Measurements from ENCODE around the gene CACNA2D3. TPM values are rescaled to one million over a fixed set of nuclear protein-coding genes. Genes with fewer than 3 reads are reported as not detected.

CACNA2D3 gene
- polyA plus RNA-seq, 3 donors = 8.3 to 21.5 (median 10.4) TPM

GRCh38 chr3:54915976-54916375 lies 793.6 kb downstream of the CACNA2D3 start:
- Histone ChIP-seq H3K9ac (ENCODE audit: insufficient read depth, low read length, poor library complexity, severe bottlenecking) (no peak overlapping the region), H3K4me2 (replicated peaks; ENCODE audit: extremely low read depth, low read length, poor library complexity, severe bottlenecking) (no peak overlapping the region), H3K9me3 (replicated peaks in 1 of 2; ENCODE audit: control insufficient read depth in 1 of 2, insufficient read depth in 1 of 2, low read length in 2 of 2) (peaks cover 0 to 2% of the 10 kb centered on the region in 2 donors), H4K20me1 (ENCODE audit: insufficient read depth, low read length) (no peaks in the 10 kb centered on the region), H3K27me3 (ENCODE audit: control insufficient read depth in 2 of 2, insufficient read depth in 2 of 2, low read length in 2 of 2) (no peaks in the 10 kb centered on the region), H2AFZ (ENCODE audit: insufficient read depth, low read depth, low read length, poor library complexity, severe bottlenecking) (no peak overlapping the region), H3K36me3 (replicated peaks in 1 of 2; ENCODE audit: control insufficient read depth in 1 of 2, insufficient read depth in 2 of 2, low read length in 2 of 2) (no peaks in the 10 kb centered on the region), H3K27ac (ENCODE audit: low read depth in 1 of 2, low read length in 2 of 2) (no peak overlapping the region), H3K79me2 (ENCODE audit: insufficient read depth, low read length) (no peaks in the 10 kb centered on the region), H3K4me1 (ENCODE audit: control insufficient read depth in 1 of 2, insufficient read depth in 2 of 2, low read length in 2 of 2) (no peaks in the 10 kb centered on the region), H3K4me3 (replicated peaks in 1 of 3; ENCODE audit: low read depth in 2 of 3, low read length in 3 of 3) (no peak overlapping the region)
- no peak overlapping the region for H3K27ac Mint-ChIP-seq
- H3K4me3 Mint-ChIP-seq = no peak overlapping the region
- peaks cover 0 to 4% (median 0%) of the 10 kb centered on the region in 3 donors for H3K27me3 Mint-ChIP-seq (ENCODE audit: low read depth in 3 of 3)
- H3K4me1 Mint-ChIP-seq = no peaks in the 10 kb centered on the region
- H3K36me3 Mint-ChIP-seq = no peaks in the 10 kb centered on the region
- WGBS (ENCODE audit: insufficient coverage) = 97% methylated on average over 5 of the region's 8 CpGs
- intact Hi-C loops (cut with micrococcal nuclease) = no loop called here
- peaks cover 4 to 11% (median 8%) of the 10 kb centered on the region in 7 donors for H3K9me3 Mint-ChIP-seq
- no peak for TF ChIP-seq CTCF (IDR thresholded peaks at IDR 0.05)
- DNase-seq = no peak

- Histone ChIP-seq H3K4me2 (replicated peaks; ENCODE audit: extremely low read depth, low read length, poor library complexity, severe bottlenecking) (no peak overlapping the region), H3K4me1 (ENCODE audit: control insufficient read depth in 1 of 2, insufficient read depth in 2 of 2, low read length in 2 of 2) (no peaks in the 10 kb centered on the region), H3K4me3 (replicated peaks in 1 of 3; ENCODE audit: low read depth in 2 of 3, low read length in 3 of 3) (no peak overlapping the region), H3K79me2 (ENCODE audit: insufficient read depth, low read length) (no peaks in the 10 kb centered on the region), H3K9me3 (replicated peaks in 1 of 2; ENCODE audit: control insufficient read depth in 1 of 2, insufficient read depth in 1 of 2, low read length in 2 of 2) (peaks cover 0 to 2% of the 10 kb centered on the region in 2 donors), H3K9ac (ENCODE audit: insufficient read depth, low read length, poor library complexity, severe bottlenecking) (no peak overlapping the region), H4K20me1 (ENCODE audit: insufficient read depth, low read length) (no peaks in the 10 kb centered on the region), H3K27ac (ENCODE audit: low read depth in 1 of 2, low read length in 2 of 2) (no peak overlapping the region), H3K36me3 (replicated peaks in 1 of 2; ENCODE audit: control insufficient read depth in 1 of 2, insufficient read depth in 2 of 2, low read length in 2 of 2) (no peaks in the 10 kb centered on the region), H2AFZ (ENCODE audit: insufficient read depth, low read depth, low read length, poor library complexity, severe bottlenecking) (no peak overlapping the region), H3K27me3 (ENCODE audit: control insufficient read depth in 2 of 2, insufficient read depth in 2 of 2, low read length in 2 of 2) (no peaks in the 10 kb centered on the region)
- peaks cover 2 to 11% (median 5%) of the 10 kb centered on the region in 7 donors for H3K9me3 Mint-ChIP-seq
- peaks cover 0 to 2% (median 0%) of the 10 kb centered on the region in 3 donors for H3K27me3 Mint-ChIP-seq (ENCODE audit: low read depth in 3 of 3)
- DNase-seq = no peak
- no peaks in the 10 kb centered on the region for H3K4me1 Mint-ChIP-seq
- H3K4me3 Mint-ChIP-seq = no peak overlapping the region
- H3K36me3 Mint-ChIP-seq = no peaks in the 10 kb centered on the region
- H3K27ac Mint-ChIP-seq = no peak overlapping the region
- intact Hi-C loops (cut with micrococcal nuclease) = no loop called here
- no peak for TF ChIP-seq CTCF (IDR thresholded peaks at IDR 0.05)
These were observed 794.4 kb downstream of the CACNA2D3 start for GRCh38 chr3:54916732-54917131.

Data from CD14-positive monocyte (primary cell).